K562 (cell line): ENCODE measurements around the gene PLEKHN1. TPM values are rescaled to one million over a fixed set of nuclear protein-coding genes. Genes with fewer than 3 reads are reported as not detected.

Experiments
- ASH1L ChIP-seq: fragments of 450-650 bp; IDR thresholded peaks from 2 replicates; pipeline ENCODE4 v1.6.1; 2018; ENCODE audit warnings: borderline replicate concordance, mild to moderate bottlenecking, low read depth; ENCODE audit not compliant: partially characterized antibody
- BCL6 ChIP-seq: fragments of 250-450 bp; sonication (Bioruptor Pico); IDR thresholded peaks from 2 replicates; pipeline ENCODE4 v1.4.0; 2020
- CREB5 ChIP-seq: fragments of 250-450 bp; sonication (Bioruptor Pico); IDR thresholded peaks from 2 replicates; pipeline ENCODE4 v1.5.0; 2020; ENCODE audit warnings: mild to moderate bottlenecking
- KDM5B ChIP-seq: fragments of 200-600 bp; sonication (generic); IDR thresholded peaks from 2 replicates; pipeline ENCODE4 v1.6.1; 2012; ENCODE audit warnings: low read depth, mild to moderate bottlenecking, moderate library complexity, low read length, control low read depth, inconsistent platforms; ENCODE audit not compliant: insufficient replicate concordance
- POLR3G ChIP-seq: IDR thresholded peaks from 2 replicates; pipeline ENCODE4 v1.6.1; 2011; ENCODE audit not compliant: insufficient read length, insufficient replicate concordance; ENCODE audit errors: extremely low read depth
- TCFL5 ChIP-seq: fragments of 250-450 bp; sonication (Bioruptor Pico); conservative IDR thresholded peaks from 2 replicates; pipeline ENCODE4 v1.6.1; 2021; ENCODE audit warnings: mild to moderate bottlenecking, moderate library complexity, matching md5 sums
- THAP7 ChIP-seq: fragments of 250-450 bp; sonication (Bioruptor Pico); IDR thresholded peaks from 2 replicates; pipeline ENCODE4 v1.5.0; 2021
- ZBTB8A ChIP-seq: fragments of 450-650 bp; IDR thresholded peaks from 2 replicates; pipeline ENCODE4 v1.6.1; 2018; ENCODE audit warnings: mild to moderate bottlenecking, moderate library complexity; ENCODE audit not compliant: partially characterized antibody
- ZHX1 ChIP-seq: fragments of 150-350 bp; conservative IDR thresholded peaks from 2 replicates; pipeline ENCODE4 v1.6.1; 2014; ENCODE audit warnings: low read length
- ZKSCAN1 ChIP-seq: fragments of 150-350 bp; IDR thresholded peaks from 2 replicates; pipeline ENCODE4 v1.6.1; 2016; ENCODE audit warnings: low read depth, low read length
- ZNF224 ChIP-seq: sonication (generic); formaldehyde crosslinking; IDR thresholded peaks from 2 replicates; pipeline ENCODE4 v1.8.0; 2022; ENCODE audit warnings: mild to moderate bottlenecking, missing genetic modification reagents
- ZNF232 ChIP-seq: sonication (generic); formaldehyde crosslinking; IDR thresholded peaks from 2 replicates; pipeline ENCODE4 v1.8.0; 2022; ENCODE audit warnings: mild to moderate bottlenecking, missing genetic modification reagents
- ZNF384 ChIP-seq: IDR thresholded peaks from 2 replicates; pipeline ENCODE4 v1.6.1; 2012; ENCODE audit warnings: low read depth, low read length, improper control_type of control experiment
- ZNF398 ChIP-seq: fragments of 250-450 bp; sonication (Bioruptor Pico); IDR thresholded peaks from 2 replicates; pipeline ENCODE4 v1.8.0; 2021; ENCODE audit warnings: moderate library complexity, mild to moderate bottlenecking, inconsistent platforms
- ZNF431 ChIP-seq: sonication (generic); formaldehyde crosslinking; IDR thresholded peaks from 2 replicates; pipeline ENCODE4 v1.8.0; 2022; ENCODE audit warnings: mild to moderate bottlenecking, missing genetic modification reagents
- polyA plus RNA-seq, 8 experiments: library from polyadenylated mRNA; depleted of rRNA in 4 of 8; stranded (reverse) in 5 of 8; unstranded in 3 of 8; fragments of >200 nt; fragmentation: Nextera tagmentation in 2 of 8; fragmentation: Illumina TruSeq in 1 of 8; extraction: Ambion mirVana in 2 of 8; extraction: Trizol in 1 of 8; gene quantifications; 2 replicates each; pipeline versions ENCODE4 v1.2.1 to v1.2.3, GENCODE V29; 2011 to 2014; ENCODE audit warnings: inconsistent platforms in 1 of 8, missing spikeins in 1 of 8
- total RNA-seq, 7 experiments: library from RNA; depleted of rRNA in 6 of 7; stranded (reverse); fragments of >200 nt in 6 of 7; fragmentation: Illumina TruSeq in 2 of 7; extraction: Trizol in 2 of 7; gene quantifications; 2 replicates each; pipeline versions ENCODE4 v1.2.1 to v1.2.3, GENCODE V29; 2011 to 2021; ENCODE audit warnings: low replicate concordance in 1 of 7
- TF ChIP-seq, protein P1 (sequence below): fragments of 250-450 bp; sonication (Bioruptor Pico); IDR thresholded peaks from 2 replicates; pipeline ENCODE4 v1.8.0; 2021; ENCODE audit warnings: borderline replicate concordance, mild to moderate bottlenecking, moderate library complexity; ENCODE audit not compliant: poor library complexity, severe bottlenecking
- TF ChIP-seq, protein P2 (sequence below): IDR thresholded peaks from 2 replicates; pipeline ENCODE4 v1.6.1; 2012; ENCODE audit warnings: low read depth, low read length, improper control_type of control experiment, borderline replicate concordance

The PLEKHN1 gene
- total and polyA plus RNA-seq, 9 of the 15 experiments (the other 6 are each of a cell fraction or from before 2014, with no cell fraction given) = 0.07 to 1.5 (median 0.13) TPM; not detected in 2

- TF ChIP-seq ZHX1 (no peak), ZNF232 (CRISPR knock-in tag) (no peak), POLR3G (no peak), ZNF384 (no peak), ZNF431 (CRISPR knock-in tag) (0 out of 2 replicates have a peak, but pooled peaks have one; percentile 27), THAP7 (no peak), CREB5 (CRISPR knock-in tag) (no peak), ZNF224 (CRISPR knock-in tag) (no peak), BCL6 (CRISPR knock-in tag) (no peak), ZKSCAN1 (0 out of 2 replicates have a peak, but pooled peaks have one; percentile 24), ZNF398 (CRISPR knock-in tag) (no peak), ASH1L (no peak), TCFL5 (CRISPR knock-in tag) (no peak), ZBTB8A (no peak), KDM5B (no peak)
- TF ChIP-seq, protein P1, sequence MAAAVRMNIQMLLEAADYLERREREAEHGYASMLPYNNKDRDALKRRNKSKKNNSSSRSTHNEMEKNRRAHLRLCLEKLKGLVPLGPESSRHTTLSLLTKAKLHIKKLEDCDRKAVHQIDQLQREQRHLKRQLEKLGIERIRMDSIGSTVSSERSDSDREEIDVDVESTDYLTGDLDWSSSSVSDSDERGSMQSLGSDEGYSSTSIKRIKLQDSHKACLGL = no peak
- TF ChIP-seq, protein P2, sequence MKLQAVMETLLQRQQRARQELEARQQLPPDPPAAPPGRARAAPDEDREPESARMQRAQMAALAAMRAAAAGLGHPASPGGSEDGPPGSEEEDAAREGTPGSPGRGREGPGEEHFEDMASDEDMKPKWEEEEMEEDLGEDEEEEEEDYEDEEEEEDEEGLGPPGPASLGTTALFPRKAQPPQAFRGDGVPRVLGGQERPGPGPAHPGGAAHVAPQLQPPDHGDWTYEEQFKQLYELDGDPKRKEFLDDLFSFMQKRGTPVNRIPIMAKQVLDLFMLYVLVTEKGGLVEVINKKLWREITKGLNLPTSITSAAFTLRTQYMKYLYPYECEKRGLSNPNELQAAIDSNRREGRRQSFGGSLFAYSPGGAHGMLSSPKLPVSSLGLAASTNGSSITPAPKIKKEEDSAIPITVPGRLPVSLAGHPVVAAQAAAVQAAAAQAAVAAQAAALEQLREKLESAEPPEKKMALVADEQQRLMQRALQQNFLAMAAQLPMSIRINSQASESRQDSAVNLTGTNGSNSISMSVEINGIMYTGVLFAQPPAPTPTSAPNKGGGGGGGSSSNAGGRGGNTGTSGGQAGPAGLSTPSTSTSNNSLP = no peak
Measured at GRCh38 chr1:1004780-1005697, 38.8 kb downstream of the PLEKHN1 start (continued).
